ENCODE results near the gene B4GALT2. TPM values are rescaled to one million over a fixed set of nuclear protein-coding genes. Genes with fewer than 3 reads are reported as not detected.

B4GALT2 gene
- total RNA-seq, 1 donor from 2014 or later, result 53.9 TPM

- peaks cover 10% of the 10 kb centered on the region for H3K27me3 Mint-ChIP-seq (ENCODE audit: low read depth)
- H3K4me3 Mint-ChIP-seq (ENCODE audit: low read depth), result no peak overlapping the region
- H3K27ac Mint-ChIP-seq, result no peak overlapping the region
- no peak for DNase-seq (ENCODE audit: low spot score)
- peaks cover 7% of the 10 kb centered on the region for H3K36me3 Mint-ChIP-seq (ENCODE audit: low read depth)
- no peaks in the 10 kb centered on the region for H3K9me3 Mint-ChIP-seq
- peaks cover 10% of the 10 kb centered on the region for H3K4me1 Mint-ChIP-seq (ENCODE audit: low read depth)
- intact Hi-C loops (cut with micrococcal nuclease), result no loop called here
These were observed 41.7 kb upstream of the B4GALT2 start for GRCh38 chr1:43937179-43937865.

GRCh38 chr1:43938383-43938782, 40.6 kb upstream of the B4GALT2 start:
- DNase-seq (ENCODE audit: low spot score), result no peak
- Mint-ChIP-seq H3K27ac (no peak overlapping the region), H3K4me1 (ENCODE audit: low read depth) (peaks cover 7% of the 10 kb centered on the region), H3K27me3 (ENCODE audit: low read depth) (peaks cover 5% of the 10 kb centered on the region), H3K9me3 (no peaks in the 10 kb centered on the region), H3K36me3 (ENCODE audit: low read depth) (peaks cover 15% of the 10 kb centered on the region), H3K4me3 (ENCODE audit: low read depth) (no peak overlapping the region)
- intact Hi-C loops (cut with micrococcal nuclease), result no loop called here

GRCh38 chr1:43938892-43939587, 40.0 kb upstream of the B4GALT2 start:
- DNase-seq (ENCODE audit: low spot score), result no peak
- Mint-ChIP-seq H3K27ac (no peak overlapping the region), H3K4me1 (ENCODE audit: low read depth) (peaks cover 4% of the 10 kb centered on the region), H3K36me3 (ENCODE audit: low read depth) (peaks cover 15% of the 10 kb centered on the region), H3K27me3 (ENCODE audit: low read depth) (peaks cover 3% of the 10 kb centered on the region), H3K9me3 (no peaks in the 10 kb centered on the region), H3K4me3 (ENCODE audit: low read depth) (no peak overlapping the region)
- intact Hi-C loops (cut with micrococcal nuclease), result no loop called here

GRCh38 chr1:43942411-43942810, 36.6 kb upstream of the B4GALT2 start:
- Mint-ChIP-seq H3K36me3 (ENCODE audit: low read depth) (peaks cover 25% of the 10 kb centered on the region), H3K4me1 (ENCODE audit: low read depth) (peaks cover 9% of the 10 kb centered on the region), H3K4me3 (ENCODE audit: low read depth) (no peak overlapping the region), H3K27me3 (ENCODE audit: low read depth) (no peaks in the 10 kb centered on the region), H3K9me3 (no peaks in the 10 kb centered on the region), H3K27ac (no peak overlapping the region)
- DNase-seq (ENCODE audit: low spot score), result no peak
- intact Hi-C loops (cut with micrococcal nuclease), result loop anchor here (5.0 to 10.0 kb wide), 2 partner anchors 92 to 420 kb away; partner anchors contain the start of gene SLC6A9

GRCh38 chr1:43944860-43945259, 34.1 kb upstream of the B4GALT2 start:
- H3K4me1 Mint-ChIP-seq (ENCODE audit: low read depth), result peaks cover 24% of the 10 kb centered on the region
- H3K27me3 Mint-ChIP-seq (ENCODE audit: low read depth), result no peaks in the 10 kb centered on the region
- H3K9me3 Mint-ChIP-seq, result no peaks in the 10 kb centered on the region
- intact Hi-C loops (cut with micrococcal nuclease), result loop anchor here (5.0 to 10.0 kb wide), 4 partner anchors 90 to 423 kb away; partner anchors contain the start of genes KDM4A, SLC6A9 and ST3GAL3
- peaks cover 26% of the 10 kb centered on the region for H3K36me3 Mint-ChIP-seq (ENCODE audit: low read depth)
- H3K4me3 Mint-ChIP-seq (ENCODE audit: low read depth), result peak overlapping the region; percentile 96
- peak overlapping the region; percentile 78 for H3K27ac Mint-ChIP-seq
- no peak for DNase-seq (ENCODE audit: low spot score)

GRCh38 chr1:43945674-43946235, 33.3 kb upstream of the B4GALT2 start:
- H3K36me3 Mint-ChIP-seq (ENCODE audit: low read depth), result peaks cover 29% of the 10 kb centered on the region
- peak overlapping the region; percentile 96 for H3K4me3 Mint-ChIP-seq (ENCODE audit: low read depth)
- H3K9me3 Mint-ChIP-seq, result no peaks in the 10 kb centered on the region
- peak overlapping the region; percentile 94 for H3K27ac Mint-ChIP-seq
- intact Hi-C loops (cut with micrococcal nuclease), result loop anchor here (1.0 to 10.0 kb wide), 5 partner anchors 24 to 293 kb away; partner anchors contain the start of genes ATP6V0B, KDM4A, SLC6A9 and ST3GAL3
- no peaks in the 10 kb centered on the region for H3K27me3 Mint-ChIP-seq (ENCODE audit: low read depth)
- peaks cover 30% of the 10 kb centered on the region for H3K4me1 Mint-ChIP-seq (ENCODE audit: low read depth)
- DNase-seq (ENCODE audit: low spot score), result no peak

- Mint-ChIP-seq H3K27ac (peak within 1 kb of the TSS; percentile 94), H3K4me3 (ENCODE audit: low read depth) (peak within 1 kb of the TSS; percentile 96), H3K36me3 (ENCODE audit: low read depth) (peaks cover 29% of the 10 kb centered on the region), H3K27me3 (ENCODE audit: low read depth) (no peaks in the 10 kb centered on the region), H3K9me3 (no peaks in the 10 kb centered on the region), H3K4me1 (ENCODE audit: low read depth) (peaks cover 30% of the 10 kb centered on the region)
- peak; percentile 95 for DNase-seq (ENCODE audit: low spot score)
- intact Hi-C loops (cut with micrococcal nuclease), result loop anchor here (1.0 to 10.0 kb wide), 5 partner anchors 23 to 294 kb away; partner anchors contain the start of genes ATP6V0B, KDM4A, SLC6A9 and ST3GAL3
These were observed 32.6 kb upstream of the B4GALT2 start, which contains the start of gene IPO13 for GRCh38 chr1:43946236-43947060. TSS of gene IPO13 (plus strand) at chr1:43946950. CDS start at chr1:43947601, 651 bp downstream.

GRCh38 chr1:43947061-43947873, 31.7 kb upstream of the B4GALT2 start:
- Mint-ChIP-seq H3K27me3 (ENCODE audit: low read depth) (no peaks in the 10 kb centered on the region), H3K9me3 (no peaks in the 10 kb centered on the region), H3K27ac (peak overlapping the region; percentile 94), H3K36me3 (ENCODE audit: low read depth) (peaks cover 29% of the 10 kb centered on the region), H3K4me1 (ENCODE audit: low read depth) (peaks cover 30% of the 10 kb centered on the region), H3K4me3 (ENCODE audit: low read depth) (peak overlapping the region; percentile 96)
- intact Hi-C loops (cut with micrococcal nuclease), result loop anchor here (5.0 to 10.0 kb wide), 3 partner anchors 88 to 295 kb away; partner anchors contain the start of genes KDM4A, SLC6A9 and ST3GAL3
- no peak for DNase-seq (ENCODE audit: low spot score)

- Mint-ChIP-seq H3K4me1 (ENCODE audit: low read depth) (peaks cover 30% of the 10 kb centered on the region), H3K36me3 (ENCODE audit: low read depth) (peaks cover 26% of the 10 kb centered on the region), H3K9me3 (no peaks in the 10 kb centered on the region), H3K27me3 (ENCODE audit: low read depth) (no peaks in the 10 kb centered on the region), H3K4me3 (ENCODE audit: low read depth) (peak overlapping the region; percentile 96), H3K27ac (peak overlapping the region; percentile 29)
- no peak for DNase-seq (ENCODE audit: low spot score)
- intact Hi-C loops (cut with micrococcal nuclease), result loop anchor here (5.0 to 10.0 kb wide), 3 partner anchors 87 to 296 kb away; partner anchors contain the start of genes KDM4A, SLC6A9 and ST3GAL3
These were observed 31.1 kb upstream of the B4GALT2 start for GRCh38 chr1:43947874-43948437.

GRCh38 chr1:43949678-43950077, 29.3 kb upstream of the B4GALT2 start:
- intact Hi-C loops (cut with micrococcal nuclease), result loop anchor here (5.0 to 10.0 kb wide), 3 partner anchors 85 to 297 kb away; partner anchors contain the start of genes KDM4A, SLC6A9 and ST3GAL3
- no peaks in the 10 kb centered on the region for H3K27me3 Mint-ChIP-seq (ENCODE audit: low read depth)
- peaks cover 30% of the 10 kb centered on the region for H3K4me1 Mint-ChIP-seq (ENCODE audit: low read depth)
- peaks cover 18% of the 10 kb centered on the region for H3K36me3 Mint-ChIP-seq (ENCODE audit: low read depth)
- no peak overlapping the region for H3K27ac Mint-ChIP-seq
- peak overlapping the region; percentile 23 for H3K4me3 Mint-ChIP-seq (ENCODE audit: low read depth)
- DNase-seq (ENCODE audit: low spot score), result no peak
- H3K9me3 Mint-ChIP-seq, result no peaks in the 10 kb centered on the region
